MM.1S (cell line): Measurements from ENCODE around the gene CTNNA2.

Experiments
- DNase-seq: peaks from one replicate; pipeline ENCODE4 v3.0.0-alpha.2; 2015
- H2AFZ ChIP-seq: fragments of 300-600 bp; sonication (generic); 2 replicates; pipeline ENCODE4 v1.6.0; 2016; ENCODE audit warnings: antibody characterized with exemption, low read length
- H3F3A ChIP-seq: fragments of 300-600 bp; sonication (generic); 2 replicates; pipeline ENCODE4 v1.6.1; 2016; ENCODE audit warnings: mild to moderate bottlenecking, antibody characterized with exemption, low read length, moderate library complexity, mixed read lengths; ENCODE audit not compliant: insufficient read depth
- H3K27ac ChIP-seq: fragments of 300-600 bp; sonication (generic); 2 replicates; pipeline ENCODE4 v1.5.1; 2016; ENCODE audit warnings: mild to moderate bottlenecking, low read length
- H3K27me3 ChIP-seq: fragments of 300-600 bp; sonication (generic); replicated peaks from 2 replicates; pipeline ENCODE4 v1.6.0; 2016; ENCODE audit warnings: low read length; ENCODE audit not compliant: insufficient read depth
- H3K36me3 ChIP-seq: fragments of 300-600 bp; sonication (generic); replicated peaks from 2 replicates; pipeline ENCODE4 v1.6.1; 2016; ENCODE audit warnings: mild to moderate bottlenecking, low read length, mixed read lengths; ENCODE audit not compliant: insufficient read depth
- H3K4me1 ChIP-seq: fragments of 300-600 bp; sonication (generic); 2 replicates; pipeline ENCODE4 v1.6.1; 2016; ENCODE audit warnings: low read length, mixed read lengths
- H3K4me2 ChIP-seq: fragments of 300-600 bp; sonication (generic); 2 replicates; pipeline ENCODE4 v1.6.0; 2016; ENCODE audit warnings: low read depth, low read length
- H3K4me3 ChIP-seq: fragments of 300-600 bp; sonication (generic); 2 replicates; pipeline ENCODE4 v1.5.1; 2016; ENCODE audit warnings: low read length, mixed read lengths
- H3K79me2 ChIP-seq: fragments of 300-600 bp; sonication (generic); 2 replicates; pipeline ENCODE4 v1.6.1; 2016; ENCODE audit warnings: mixed run types, low read length, mixed read lengths
- H3K9ac ChIP-seq: fragments of 300-600 bp; sonication (generic); 2 replicates; pipeline ENCODE4 v1.6.1; 2016; ENCODE audit warnings: low read length, mixed read lengths
- H3K9me2 ChIP-seq: fragments of 300-600 bp; sonication (generic); replicated peaks from 2 replicates; pipeline ENCODE4 v1.6.1; 2016; ENCODE audit warnings: mild to moderate bottlenecking, low read length, mixed read lengths; ENCODE audit not compliant: insufficient read depth
- H3K9me3 ChIP-seq: fragments of 300-600 bp; sonication (generic); replicated peaks from 2 replicates; pipeline ENCODE4 v1.6.1; 2016; ENCODE audit warnings: mild to moderate bottlenecking, low read length, mixed read lengths; ENCODE audit not compliant: insufficient read depth
- H4K20me1 ChIP-seq: fragments of 300-600 bp; sonication (generic); 2 replicates; pipeline ENCODE4 v1.6.1; 2016; ENCODE audit warnings: mild to moderate bottlenecking, low read length, moderate library complexity, mixed read lengths; ENCODE audit not compliant: insufficient read depth
- CTCF ChIP-seq: fragments of 300-600 bp; sonication (generic); IDR thresholded peaks from 2 replicates; pipeline ENCODE4 v1.5.1; 2016; ENCODE audit warnings: antibody characterized with exemption, low read length, mixed read lengths
- EZH2 ChIP-seq: fragments of 300-600 bp; sonication (generic); optimal IDR thresholded peaks from 2 replicates; pipeline ENCODE3; 2017; ENCODE audit warnings: low read depth, mild to moderate bottlenecking, antibody characterized with exemption, low read length, mixed read lengths
- EZH2phosphoT487 ChIP-seq: fragments of 300-600 bp; sonication (generic); IDR thresholded peaks from 2 replicates; pipeline ENCODE4 v1.6.1; 2018; ENCODE audit warnings: antibody characterized with exemption, low read length

CTNNA2 gene

GRCh38 chr2:80300954-80301353 is 788.1 kb downstream of the CTNNA2 start:
- H3F3A ChIP-seq, result no peaks in the 10 kb centered on the region
- no peaks in the 10 kb centered on the region for H3K79me2 ChIP-seq
- H3K36me3 ChIP-seq, result no peaks in the 10 kb centered on the region
- H3K9ac ChIP-seq, result no peak overlapping the region
- H3K4me1 ChIP-seq, result no peaks in the 10 kb centered on the region
- H3K4me2 ChIP-seq, result no peak overlapping the region
- no peaks in the 10 kb centered on the region for H3K9me2 ChIP-seq
- no peaks in the 10 kb centered on the region for H3K9me3 ChIP-seq
- H3K27ac ChIP-seq, result no peak overlapping the region
- no peak for DNase-seq
- no peak for TF ChIP-seq CTCF
- TF ChIP-seq EZH2, result no peak
- TF ChIP-seq EZH2phosphoT487, result no peak
- H3K27me3 ChIP-seq, result no peaks in the 10 kb centered on the region
- no peak overlapping the region for H2AFZ ChIP-seq
- H3K4me3 ChIP-seq, result no peak overlapping the region
- no peaks in the 10 kb centered on the region for H4K20me1 ChIP-seq

DNA sequence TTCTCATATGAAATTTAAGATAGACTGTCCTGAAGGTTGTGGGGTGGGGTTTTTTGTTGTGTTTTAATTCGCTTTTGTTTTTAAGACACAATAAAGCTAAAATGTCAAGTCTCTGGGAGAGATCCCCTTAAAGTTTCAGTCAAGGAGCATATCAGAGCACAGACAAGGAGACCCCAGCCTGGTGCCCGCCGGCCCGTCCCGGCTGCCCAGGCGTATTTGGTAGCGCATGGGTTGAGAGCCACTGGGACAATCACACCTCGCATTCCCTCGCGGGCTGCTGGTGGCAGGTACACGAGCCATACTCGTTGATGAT is 789.1 kb downstream of the CTNNA2 start:
- Histone ChIP-seq H3K9ac (no peak overlapping the region), H3K27ac (no peak overlapping the region), H2AFZ (no peak overlapping the region), H3K36me3 (no peaks in the 10 kb centered on the region), H3K4me1 (no peaks in the 10 kb centered on the region), H3K4me3 (no peak overlapping the region), H4K20me1 (no peaks in the 10 kb centered on the region), H3F3A (no peaks in the 10 kb centered on the region), H3K9me2 (no peaks in the 10 kb centered on the region), H3K27me3 (no peaks in the 10 kb centered on the region), H3K79me2 (no peaks in the 10 kb centered on the region), H3K4me2 (no peak overlapping the region), H3K9me3 (no peaks in the 10 kb centered on the region)
- TF ChIP-seq EZH2phosphoT487 (no peak), CTCF (no peak), EZH2 (no peak)
- DNase-seq, result no peak

DNA sequence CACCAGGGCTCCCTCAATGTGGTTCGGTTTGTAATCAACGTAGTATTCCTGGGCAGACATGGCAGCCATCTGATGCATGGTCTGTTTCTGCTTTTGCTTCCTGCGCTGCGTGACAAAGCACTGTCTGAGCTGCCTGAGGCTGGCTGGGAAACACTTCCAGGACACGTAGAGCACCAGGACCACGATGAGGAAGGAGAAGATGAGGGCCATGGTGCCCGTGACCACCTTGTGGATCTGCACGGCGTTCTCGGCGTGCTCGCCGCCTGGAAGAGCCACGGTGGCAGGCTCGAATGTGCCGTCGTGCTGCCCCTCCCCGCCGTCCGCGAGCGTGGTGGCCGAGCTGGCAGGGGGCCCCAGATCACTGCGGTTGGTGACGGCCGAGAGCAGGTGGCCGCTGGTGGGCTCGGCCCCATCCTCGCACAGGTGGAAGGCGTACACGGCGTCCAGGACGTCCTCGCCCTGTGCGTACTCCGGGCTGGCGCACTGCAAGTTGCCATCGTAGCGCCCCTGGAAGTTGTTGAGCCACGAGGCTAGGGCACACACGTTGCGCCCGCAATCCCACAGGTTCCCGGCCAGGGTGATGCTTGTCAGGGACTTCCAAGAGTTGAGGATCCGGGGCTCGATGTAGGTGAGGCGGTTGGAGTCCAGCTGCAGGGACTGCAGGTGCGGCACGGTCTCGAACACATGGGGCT is 789.6 kb downstream of the CTNNA2 start:
- Histone ChIP-seq H3K27ac (no peak overlapping the region), H3K36me3 (no peaks in the 10 kb centered on the region), H3F3A (no peaks in the 10 kb centered on the region), H4K20me1 (no peaks in the 10 kb centered on the region), H3K79me2 (no peaks in the 10 kb centered on the region), H3K4me2 (no peak overlapping the region), H3K4me3 (no peak overlapping the region), H3K9me3 (no peaks in the 10 kb centered on the region), H3K4me1 (no peaks in the 10 kb centered on the region), H3K9ac (no peak overlapping the region), H2AFZ (no peak overlapping the region), H3K9me2 (no peaks in the 10 kb centered on the region), H3K27me3 (no peaks in the 10 kb centered on the region)
- TF ChIP-seq EZH2, result no peak
- no peak for TF ChIP-seq EZH2phosphoT487
- TF ChIP-seq CTCF, result no peak
- no peak for DNase-seq
